Measurements from ENCODE around the gene EGFL8.

EGFL8 gene

DNA sequence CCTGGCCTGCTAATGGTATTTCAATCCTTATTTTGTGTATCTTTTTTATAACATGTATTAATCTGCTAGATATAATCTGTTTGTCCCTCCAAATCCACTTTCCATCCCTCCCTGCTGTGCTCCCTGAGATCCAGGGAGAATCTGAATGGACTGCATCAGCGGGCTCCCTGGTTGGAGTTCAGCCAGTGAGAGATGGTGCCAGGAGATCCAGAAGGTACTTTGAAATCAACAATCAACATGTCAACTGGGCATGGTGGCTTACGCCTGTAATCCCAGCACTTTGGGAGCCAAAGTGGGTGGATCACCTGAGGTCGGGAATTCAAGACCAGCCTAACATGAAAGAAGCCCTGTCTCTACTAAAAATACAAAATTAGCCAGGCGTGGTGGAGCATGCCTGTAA, 40.7 kb upstream of the EGFL8 start:
- no peak for DNase-seq (ENCODE audit: low spot score)
- TF ChIP-seq, protein P1, sequence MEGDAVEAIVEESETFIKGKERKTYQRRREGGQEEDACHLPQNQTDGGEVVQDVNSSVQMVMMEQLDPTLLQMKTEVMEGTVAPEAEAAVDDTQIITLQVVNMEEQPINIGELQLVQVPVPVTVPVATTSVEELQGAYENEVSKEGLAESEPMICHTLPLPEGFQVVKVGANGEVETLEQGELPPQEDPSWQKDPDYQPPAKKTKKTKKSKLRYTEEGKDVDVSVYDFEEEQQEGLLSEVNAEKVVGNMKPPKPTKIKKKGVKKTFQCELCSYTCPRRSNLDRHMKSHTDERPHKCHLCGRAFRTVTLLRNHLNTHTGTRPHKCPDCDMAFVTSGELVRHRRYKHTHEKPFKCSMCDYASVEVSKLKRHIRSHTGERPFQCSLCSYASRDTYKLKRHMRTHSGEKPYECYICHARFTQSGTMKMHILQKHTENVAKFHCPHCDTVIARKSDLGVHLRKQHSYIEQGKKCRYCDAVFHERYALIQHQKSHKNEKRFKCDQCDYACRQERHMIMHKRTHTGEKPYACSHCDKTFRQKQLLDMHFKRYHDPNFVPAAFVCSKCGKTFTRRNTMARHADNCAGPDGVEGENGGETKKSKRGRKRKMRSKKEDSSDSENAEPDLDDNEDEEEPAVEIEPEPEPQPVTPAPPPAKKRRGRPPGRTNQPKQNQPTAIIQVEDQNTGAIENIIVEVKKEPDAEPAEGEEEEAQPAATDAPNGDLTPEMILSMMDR (IDR thresholded peaks at IDR 0.05; ENCODE audit: extremely low read depth, missing control alignments) = no peak

DNA sequence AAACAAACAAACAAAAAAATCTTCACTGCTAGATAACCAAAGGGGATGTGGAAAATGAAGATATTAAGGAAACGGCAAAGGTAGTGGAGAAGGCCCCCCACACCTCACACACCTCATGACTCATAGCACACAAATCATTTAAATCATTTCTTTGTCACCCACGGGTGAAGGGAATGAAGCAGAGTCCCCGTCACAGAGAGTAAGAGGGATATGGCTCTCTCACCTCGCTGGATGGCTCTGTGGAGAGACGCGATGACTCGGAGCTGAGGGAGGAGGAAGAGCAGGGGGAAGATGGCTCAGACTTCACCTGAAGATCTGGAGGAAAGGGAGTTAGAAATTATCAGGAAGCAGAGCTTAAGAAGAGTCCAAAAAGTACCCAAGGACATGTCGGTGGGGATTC, 37.5 kb upstream of the EGFL8 start:
- TF ChIP-seq, protein P1 (IDR thresholded peaks at IDR 0.05; ENCODE audit: extremely low read depth, missing control alignments) = no peak
- no peak for DNase-seq (ENCODE audit: low spot score)

- DNase-seq (ENCODE audit: low spot score) = no peak
- TF ChIP-seq, protein P1 (IDR thresholded peaks at IDR 0.05; ENCODE audit: extremely low read depth, missing control alignments) = no peak
Measured at GRCh38 chr6:32127409-32127716, 37.0 kb upstream of the EGFL8 start.

GRCh38 chr6:32127717-32128592, 36.4 kb upstream of the EGFL8 start, which contains the start of gene ATF6B:
Gene ATF6B (minus strand): TSS chr6:32128246. CDS start chr6:32128207, 39 bp downstream.
- peak; percentile 97 for DNase-seq (ENCODE audit: low spot score)
- TF ChIP-seq, protein P1 (IDR thresholded peaks at IDR 0.05; ENCODE audit: extremely low read depth, missing control alignments) = no peak

DNA sequence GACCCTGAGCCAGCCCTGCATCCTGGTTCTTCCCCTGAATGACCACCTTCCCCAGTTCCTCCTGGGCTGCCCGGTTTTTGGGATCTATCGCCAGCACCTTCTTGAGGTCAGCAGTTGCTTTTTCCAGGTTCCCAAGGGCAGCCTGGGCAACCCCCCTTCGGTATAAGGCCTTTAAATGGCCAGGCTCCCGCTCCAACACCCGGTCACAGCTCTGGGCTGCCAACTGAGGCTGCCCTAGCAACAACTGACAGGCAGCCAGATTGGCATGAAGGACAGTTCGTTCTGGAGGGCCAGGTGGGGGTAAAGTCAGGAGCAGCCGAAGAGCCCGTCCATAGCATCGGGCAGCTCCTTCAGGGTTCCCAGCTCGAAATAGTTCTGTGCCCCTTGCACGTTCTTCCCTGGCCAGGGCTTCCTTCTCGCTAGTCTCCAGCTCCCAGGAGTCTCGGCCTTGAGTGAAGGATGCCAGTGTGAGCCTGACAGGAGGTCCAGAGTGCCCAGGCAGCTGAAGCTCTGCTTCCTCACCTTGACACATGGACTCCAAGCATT, 35.6 kb upstream of the EGFL8 start:
- TF ChIP-seq, protein P1 (IDR thresholded peaks at IDR 0.05; ENCODE audit: extremely low read depth, missing control alignments) = no peak
- no peak for DNase-seq (ENCODE audit: low spot score)

- DNase-seq (ENCODE audit: low spot score) = no peak
- TF ChIP-seq, protein P1 (IDR thresholded peaks at IDR 0.05; ENCODE audit: extremely low read depth, missing control alignments) = no peak
Measured at GRCh38 chr6:32129297-32130088, 34.9 kb upstream of the EGFL8 start.

Data from GM20000 (cell line).